ENCODE data around the gene OSM.

The OSM gene

DNA sequence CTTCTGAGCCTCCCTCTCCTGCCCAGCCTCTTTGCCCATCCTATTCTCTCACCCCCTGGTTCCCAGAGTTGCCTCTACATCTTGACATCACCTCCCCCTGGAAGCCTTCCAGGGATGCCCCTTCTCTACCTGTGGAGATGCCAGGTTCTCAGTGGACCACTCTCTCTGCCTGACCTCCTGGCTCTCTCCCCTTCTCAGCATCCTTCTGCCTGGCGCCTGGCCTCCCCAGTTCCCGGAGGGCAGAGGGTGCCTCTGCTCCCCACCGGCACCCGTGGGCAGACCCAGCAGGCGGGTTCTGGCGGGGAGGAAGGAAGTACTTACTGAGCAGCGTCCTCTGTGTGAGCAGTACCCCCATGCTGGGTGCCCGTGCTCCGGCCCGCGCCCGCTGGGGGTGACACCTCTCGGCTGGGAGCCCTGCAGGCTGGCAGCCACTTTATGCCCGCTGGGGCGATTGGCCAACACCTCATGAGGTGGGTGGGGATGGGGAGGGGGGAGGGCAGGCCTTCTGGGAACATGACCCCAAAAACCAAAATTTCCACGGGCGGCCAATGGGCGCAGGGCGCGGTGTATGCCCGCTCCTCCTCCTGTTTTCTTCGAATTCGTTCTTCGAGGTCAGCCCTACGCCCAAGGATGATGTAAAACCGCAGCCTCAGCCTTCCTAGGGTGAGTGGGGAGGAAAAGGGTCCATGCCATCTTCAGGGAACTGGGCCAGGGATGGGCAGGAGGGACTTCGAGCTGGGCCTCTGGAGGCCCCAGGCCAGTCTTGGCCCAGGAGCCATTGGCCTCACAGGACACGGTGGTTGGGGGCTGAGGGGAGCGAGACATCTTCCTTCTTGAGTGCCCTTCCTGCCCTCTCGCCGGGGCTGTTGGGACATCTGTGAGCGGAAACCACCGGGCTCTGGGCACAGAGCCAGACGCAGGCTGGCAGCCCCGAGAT, at the start of gene OSM:
Gene OSM (minus strand): TSS at position 407 of the 937 bp plus-strand sequence. CDS start 52 bp downstream, at position 355.
- DNase-seq (ENCODE audit: low spot score) = no peak

DNA sequence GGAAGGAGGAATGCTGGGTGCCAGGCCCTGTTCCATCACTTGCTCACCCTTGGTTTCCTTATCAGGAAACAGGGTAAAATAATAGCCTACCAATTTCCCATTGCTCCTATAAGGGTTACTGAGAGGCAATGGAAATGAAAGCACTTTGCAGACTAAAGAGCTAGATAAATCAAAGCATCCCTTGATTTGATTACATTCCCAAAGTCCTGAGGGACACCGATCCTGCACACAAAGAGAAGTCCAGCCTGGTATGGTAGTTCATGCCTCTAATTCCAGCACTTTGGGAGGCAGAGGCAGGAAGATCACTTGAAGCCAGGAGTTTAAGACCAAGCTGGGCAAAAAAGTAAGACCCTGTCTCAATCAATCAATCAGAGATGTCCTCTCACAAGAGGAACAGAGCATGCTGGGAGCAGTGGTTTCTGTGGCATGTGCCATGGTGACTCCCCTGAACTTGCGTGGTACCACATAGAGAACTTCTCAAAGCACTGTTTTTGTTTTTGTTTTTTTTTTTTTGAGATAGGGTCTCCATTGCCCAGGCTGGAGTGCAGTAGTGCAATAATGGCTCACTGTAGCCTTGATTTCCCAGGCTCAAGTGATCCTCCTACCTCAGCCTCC, 49.4 kb upstream of the OSM start:
- no peak for DNase-seq (ENCODE audit: low spot score)

DNA sequence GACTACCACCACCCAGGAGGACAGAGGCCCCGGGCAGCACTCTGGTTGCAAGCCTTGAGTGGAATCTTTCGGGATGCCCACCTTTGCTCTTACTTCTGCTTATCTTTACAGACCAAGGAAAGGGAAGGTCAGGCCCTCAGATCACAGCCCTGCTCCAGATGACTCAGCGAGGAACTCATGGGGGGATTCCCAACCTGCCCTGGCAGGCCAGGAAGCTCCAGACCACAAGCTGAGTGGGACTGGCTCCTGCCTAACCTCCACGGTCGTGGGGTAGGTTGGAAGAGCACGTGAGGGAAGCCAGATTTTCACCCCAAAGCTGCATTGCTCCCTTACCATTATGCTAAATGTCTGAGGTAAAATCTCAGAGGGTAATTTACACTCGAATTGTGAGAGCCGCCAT, 48.3 kb upstream of the OSM start:
- no peak for DNase-seq (ENCODE audit: low spot score)

DNA sequence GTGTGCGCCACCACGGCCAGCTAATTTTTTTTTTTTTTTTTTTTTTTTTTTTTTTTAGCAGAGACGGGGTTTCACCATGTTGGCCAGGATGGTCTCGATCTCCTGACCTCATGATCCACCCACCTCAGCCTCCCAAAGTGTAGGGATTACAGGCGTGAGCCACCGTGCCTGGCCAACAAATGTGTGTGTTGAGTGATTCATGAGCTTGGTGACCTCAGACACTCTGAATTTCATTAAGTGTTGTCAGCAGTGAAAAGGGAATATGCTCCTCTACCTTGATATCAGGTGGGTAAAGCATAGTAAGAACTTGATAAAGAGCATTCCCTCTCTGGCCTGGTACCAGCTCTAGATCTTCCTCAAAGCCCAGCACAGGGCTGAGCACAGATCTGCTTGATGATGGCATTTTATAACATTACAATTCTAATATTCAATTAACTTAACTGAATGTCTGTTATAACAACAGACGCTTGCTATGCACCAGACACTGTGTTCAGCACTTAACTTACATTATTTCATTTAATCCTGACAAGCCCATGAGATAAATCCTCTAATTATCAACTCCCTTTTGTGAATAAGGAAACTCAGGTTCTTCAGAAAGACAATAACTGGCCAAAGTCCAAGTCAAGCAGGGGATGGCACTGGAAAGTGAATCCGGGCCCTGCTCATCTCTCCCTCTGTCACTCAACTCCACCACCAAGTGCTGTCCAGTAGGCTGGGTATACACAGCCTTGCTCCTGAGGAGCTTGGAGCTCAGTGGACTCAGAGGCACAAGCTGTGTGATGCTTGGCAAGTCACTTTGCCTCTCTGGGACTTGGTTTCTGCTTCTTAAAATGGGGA, 47.1 kb upstream of the OSM start:
- no peak for DNase-seq (ENCODE audit: low spot score)

DNA sequence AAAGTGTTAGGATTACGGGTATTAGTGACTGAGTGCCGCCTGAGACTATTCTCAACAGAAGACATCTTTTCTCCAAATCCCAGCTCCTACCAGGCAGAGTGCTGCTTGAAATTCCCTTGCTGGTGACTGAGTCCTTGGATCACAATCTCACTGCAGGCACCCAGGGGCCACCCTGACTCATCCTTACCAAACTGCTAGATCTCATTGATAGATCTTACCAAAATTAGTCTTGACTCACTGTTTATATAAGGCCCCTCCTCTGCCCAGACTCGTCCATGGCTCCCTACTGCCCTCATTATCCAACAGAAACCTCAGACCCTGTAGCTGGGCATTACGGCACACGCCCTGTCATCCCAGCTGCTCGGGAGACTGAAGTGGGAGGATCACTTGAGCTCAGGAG, 45.4 kb upstream of the OSM start:
- DNase-seq (ENCODE audit: low spot score) = no peak

DNA sequence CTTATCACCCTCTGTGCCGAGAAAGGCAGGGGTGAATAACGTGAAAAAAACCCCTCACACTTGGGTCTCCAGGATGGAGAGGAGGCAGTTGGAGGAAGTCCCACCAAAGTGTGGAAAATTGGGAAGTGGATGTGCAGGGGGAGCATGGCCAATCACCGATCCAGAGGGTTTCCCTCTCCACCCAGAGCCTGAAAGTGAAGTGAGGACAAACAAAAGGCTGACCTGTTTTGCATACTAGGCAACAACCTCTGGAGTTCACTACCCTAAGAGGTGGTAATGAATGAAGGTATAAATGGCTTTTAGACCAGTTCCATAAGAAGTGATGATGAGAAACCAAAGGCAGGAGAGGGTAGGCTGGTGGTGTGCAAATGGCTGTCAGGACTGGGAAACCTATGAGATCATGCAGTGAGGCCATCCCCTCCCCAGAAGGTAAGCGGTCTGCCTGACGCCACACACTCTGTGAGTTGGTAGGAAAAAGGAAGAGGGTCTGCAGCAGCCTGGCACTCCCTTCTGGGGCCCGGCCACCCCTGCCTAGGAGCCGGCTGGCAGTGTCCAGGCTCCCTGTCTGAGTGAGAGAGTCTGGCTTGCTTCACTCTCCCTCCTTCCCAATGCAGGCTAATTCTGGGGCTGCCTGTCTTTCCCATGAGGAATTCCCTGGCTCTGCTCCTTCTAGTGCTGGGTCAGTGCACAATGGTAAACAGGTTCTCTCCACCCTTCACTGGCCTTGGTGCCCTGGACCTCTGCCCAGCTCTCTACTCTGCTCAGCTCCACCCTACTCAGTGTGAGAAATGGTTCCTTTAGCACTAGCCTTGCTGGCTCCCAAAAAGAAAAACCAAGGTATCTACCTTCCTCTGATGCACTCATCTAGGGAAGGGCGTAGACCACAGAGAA, 44.5 kb upstream of the OSM start:
- DNase-seq (ENCODE audit: low spot score) = no peak

DNA sequence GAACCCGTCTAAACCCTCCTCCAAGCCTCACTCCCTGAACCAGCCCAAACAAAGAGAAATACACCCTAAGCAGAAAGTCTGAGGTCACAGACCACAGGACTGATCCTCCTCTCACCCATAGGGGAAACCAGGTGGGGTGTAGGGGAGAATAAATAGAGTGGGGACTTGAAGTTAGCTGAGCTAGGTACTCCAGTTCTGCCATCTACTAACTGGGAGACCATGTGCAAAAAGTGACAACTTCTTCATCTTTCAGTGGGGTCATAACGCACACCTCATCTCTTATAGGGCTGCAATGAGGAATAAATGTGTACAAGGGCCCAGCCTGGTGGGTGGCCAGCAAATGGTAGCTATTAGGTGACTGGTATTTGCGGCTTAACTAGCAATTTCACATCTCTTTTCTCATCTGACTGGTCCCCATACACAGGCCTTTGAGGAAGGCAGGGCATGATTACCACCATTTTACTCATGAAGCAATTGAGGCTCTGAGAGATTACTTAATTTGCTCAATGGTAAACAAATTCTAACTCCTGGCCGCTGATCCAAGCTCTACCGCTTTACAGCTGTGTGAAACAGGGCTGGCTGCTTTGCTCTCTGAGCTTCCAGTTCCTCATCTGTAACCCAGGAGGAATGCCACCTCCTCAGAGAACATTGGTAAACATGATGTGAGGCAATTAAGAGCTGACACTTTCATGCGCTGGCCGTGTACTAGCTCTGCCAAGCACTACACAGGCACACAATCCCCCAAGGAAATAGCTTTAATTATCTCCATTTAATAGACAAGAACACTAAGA, 43.5 kb upstream of the OSM start:
- no peak for DNase-seq (ENCODE audit: low spot score)

DNA sequence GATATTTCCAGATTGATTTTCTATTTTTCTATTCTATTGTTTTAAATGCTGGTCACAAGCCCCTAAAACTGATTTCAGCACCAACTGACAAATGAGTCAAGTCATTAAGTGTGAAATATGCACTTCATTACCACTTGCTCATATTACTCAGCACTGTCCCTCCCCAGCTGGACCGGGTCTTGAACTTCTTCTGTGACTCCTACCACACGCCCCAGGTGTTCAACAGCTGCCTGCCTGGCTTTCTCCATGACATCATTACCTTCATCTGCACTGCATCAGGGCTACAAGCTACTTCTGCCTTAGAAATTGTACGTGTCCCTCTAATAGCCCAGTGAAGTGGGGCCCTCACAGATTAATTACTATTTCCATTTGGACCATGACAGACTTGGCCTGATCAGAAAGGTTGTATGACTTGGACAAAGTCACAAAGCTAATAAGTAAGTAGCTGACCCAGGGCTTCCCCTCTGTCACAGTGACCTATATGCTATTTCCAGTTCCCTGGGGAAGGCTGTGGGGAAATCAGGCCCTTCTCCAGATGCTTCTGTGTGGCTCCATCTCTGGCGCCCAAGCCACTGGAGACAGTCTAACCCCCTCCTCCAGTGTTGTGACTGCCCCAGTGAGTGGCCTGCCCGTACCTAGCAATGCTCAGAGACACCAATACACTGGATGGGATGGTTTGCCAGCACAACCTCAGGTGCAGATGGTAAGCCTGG, 42.0 kb upstream of the OSM start:
- no peak for DNase-seq (ENCODE audit: low spot score)

DNA sequence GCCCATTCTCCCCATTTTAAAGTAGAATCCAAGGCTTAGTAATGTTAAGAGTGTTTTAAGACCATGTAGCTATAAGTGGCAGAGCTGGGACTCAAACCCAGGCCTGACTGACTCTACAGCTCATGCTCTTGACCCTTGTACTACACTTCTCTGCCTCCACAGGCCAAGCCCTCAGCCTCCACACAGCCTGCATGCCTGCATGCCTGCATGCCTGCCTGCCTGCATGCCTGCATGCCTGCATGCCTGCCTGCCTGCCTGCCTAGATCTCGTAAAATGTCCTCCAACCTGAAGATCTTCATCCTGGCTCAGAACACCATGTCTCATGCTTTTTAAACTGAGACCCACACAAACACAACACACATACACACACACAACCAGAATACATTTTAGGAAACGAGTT, 41.4 kb upstream of the OSM start:
- no peak for DNase-seq (ENCODE audit: low spot score)

DNA sequence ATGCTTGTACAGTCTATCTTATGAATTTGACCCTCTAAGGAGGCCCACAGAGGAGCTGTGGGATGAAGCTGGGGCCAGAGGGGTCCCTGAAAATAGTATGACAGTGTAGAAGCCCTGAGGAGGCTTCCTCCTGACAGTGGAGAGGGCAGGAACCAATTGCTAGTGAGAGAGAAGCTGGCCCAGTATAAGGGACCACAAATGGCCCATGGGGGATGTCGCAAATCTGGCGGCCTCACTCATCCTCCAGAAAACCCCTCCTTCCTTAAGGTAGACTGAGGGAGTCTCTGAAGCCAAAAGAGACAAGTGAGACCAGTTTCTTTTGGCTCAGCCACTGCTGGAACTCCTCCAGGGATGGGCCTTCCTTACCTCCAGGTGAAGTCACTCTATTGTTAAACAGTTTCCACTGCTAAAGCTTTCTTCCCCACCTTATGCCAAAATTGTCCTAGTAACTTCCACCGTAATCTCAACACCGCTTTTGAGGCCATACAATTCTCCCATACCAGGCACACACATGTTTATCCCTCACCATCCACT, 40.5 kb upstream of the OSM start:
- DNase-seq (ENCODE audit: low spot score) = no peak

DNA sequence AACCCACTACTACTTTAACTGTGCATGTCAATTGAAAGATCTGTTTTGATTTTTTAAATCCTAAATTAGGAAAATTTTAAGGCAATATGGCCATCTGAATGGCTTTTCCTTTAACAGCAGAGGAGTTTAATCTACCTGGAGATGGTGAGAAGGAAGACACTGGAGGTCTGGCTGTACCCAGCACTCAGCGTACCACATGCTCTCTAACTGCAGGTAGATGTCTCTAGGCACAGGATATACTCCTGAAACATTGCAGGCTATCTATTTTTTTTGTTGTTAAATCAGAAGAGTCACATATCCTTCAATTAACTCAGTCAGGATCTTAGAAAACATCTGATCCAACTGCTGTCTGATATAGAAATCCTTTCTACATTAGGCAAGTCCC, 40.0 kb upstream of the OSM start:
- DNase-seq (ENCODE audit: low spot score) = no peak

DNA sequence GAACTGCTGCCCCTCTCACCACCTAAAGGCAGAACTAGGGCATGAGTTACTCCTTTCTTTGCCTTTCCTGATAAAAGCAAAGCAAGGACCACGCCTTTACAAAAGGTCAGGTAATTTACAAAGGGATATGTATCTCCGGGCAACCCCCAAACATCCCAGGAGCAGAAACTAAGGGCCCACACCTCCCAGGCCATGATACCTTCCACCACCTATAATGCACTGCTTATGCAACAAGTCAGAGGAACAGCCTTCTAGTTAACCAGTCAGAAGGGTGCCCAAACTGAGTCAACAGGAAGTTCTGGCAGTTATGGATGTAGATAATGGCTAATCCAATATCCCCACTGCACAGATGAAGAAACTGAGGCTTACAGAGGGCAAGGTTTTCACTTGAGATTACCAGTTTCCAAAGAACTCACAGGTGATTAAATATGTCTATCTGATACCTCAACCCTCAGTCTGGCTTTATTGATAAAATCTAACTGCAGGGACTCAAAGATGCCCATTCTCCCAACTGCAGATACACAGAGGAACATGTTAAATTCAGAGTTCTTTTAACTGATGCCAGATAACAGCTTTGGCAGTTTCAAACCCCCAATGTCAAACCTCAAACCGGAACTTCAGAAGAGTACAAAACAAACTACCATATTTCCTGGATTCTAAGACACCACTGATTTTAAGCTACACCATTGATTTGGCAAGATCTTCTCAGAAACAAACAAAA, 39.4 kb upstream of the OSM start:
- no peak for DNase-seq (ENCODE audit: low spot score)

DNA sequence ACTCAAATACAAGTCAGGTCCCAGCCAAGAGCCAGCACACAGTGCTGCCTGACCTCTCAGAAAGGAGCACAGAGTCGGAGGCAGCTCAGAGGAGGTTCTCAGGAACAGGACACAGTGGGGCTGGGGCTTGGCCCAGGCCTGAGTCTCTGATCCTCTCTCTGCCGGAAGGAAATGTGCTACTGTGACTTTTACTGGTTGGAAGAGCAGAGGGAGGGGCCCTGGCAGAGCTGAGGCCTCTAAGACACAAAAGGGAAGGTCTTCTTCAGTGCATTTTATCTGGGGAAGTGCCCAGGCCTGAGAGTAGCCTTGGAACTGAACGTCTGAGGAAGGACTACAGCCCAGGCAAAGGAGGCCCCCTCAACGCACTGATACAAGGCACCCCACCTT, 38.9 kb upstream of the OSM start:
- no peak for DNase-seq (ENCODE audit: low spot score)

DNA sequence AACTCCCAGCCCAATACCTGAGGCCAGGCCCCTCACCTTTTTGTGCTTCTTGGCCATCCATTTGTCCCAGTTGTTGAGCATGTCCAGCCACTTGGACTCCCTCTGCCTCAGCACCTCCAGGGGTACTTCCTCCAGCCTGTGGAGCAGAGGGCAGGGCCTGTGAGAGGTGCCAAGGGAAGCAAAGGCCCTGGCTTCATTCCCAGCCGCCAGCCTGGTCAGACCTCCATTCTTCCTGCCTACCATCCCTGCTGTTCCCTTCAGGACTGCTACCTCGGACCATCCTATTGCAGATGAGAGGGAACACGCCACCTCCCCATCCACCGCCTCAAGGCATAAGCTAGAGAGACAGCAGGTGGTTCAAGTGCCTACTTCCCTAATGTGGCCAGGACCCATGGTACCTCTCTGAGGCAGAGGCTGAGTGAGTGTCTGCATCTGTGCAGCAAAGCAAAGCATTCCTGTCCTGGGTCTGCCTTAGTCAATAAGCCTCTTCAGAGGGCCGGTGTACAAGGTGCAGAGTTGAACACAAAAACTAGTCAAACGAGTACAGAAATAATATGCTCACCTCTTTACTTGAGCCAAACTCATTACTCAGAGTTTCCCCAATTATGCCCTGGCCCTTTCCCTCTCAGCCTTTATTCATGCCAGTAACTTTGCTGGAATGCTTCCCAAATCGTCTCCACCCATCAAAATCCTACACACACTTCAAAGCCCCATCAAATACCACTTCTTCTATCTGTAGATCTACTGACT, 38.0 kb upstream of the OSM start:
- no peak for DNase-seq (ENCODE audit: low spot score)

DNA sequence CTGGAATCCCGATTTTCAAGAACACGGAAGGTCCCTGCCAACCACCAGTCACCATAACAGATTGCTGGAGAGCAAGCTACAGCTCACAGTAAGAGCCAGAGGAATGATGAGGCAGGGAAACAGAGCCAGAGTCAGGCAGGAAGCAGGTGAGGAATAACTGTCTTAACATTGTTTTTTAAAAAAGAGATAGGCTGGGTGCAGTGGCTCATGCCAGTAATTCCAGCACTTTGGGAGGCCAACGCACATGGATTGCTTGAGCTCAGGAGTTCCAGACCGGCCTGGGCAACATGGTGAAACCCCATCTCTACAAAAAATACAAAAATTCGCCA, 36.1 kb upstream of the OSM start:
- DNase-seq (ENCODE audit: low spot score) = no peak

DNA sequence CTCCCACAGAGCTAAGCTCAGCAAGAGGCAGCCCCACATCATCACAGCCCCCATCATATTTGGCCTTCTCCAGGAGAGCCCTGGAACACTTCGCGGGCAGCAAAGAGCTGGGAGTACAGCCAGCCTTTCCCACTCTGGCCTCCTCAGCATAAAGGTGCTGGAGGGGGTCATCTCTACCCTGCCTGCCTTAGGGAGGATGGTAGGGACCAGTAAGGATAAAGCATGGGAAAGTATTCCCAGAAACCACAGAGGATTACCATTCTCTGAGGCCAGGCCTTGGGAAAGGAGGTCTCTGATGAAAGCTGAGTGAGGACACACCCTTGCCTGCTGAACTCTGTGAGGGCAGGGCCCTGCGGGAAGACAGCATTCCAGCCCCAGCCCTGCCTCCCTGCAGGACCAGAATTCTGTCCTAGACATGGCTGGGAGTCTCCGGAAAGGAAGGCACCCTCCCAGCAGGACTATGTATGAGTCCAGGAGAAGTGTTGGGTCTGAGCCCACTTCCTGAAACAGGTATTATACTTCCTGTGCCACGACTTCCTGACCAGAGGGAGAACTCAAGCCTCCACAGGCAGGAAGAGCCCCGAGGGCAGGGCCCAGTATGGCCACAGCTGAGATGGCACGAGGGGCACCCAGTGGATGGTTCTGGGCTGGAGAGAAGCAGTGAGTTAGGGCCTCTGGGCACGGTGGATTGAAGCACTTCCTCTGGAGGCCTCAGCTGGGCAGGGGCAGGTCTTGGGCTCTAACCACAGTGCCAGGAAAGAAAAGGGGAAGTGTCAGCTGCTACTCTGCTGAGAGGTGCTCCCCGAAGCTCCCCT, 35.6 kb upstream of the OSM start:
- no peak for DNase-seq (ENCODE audit: low spot score)

DNA sequence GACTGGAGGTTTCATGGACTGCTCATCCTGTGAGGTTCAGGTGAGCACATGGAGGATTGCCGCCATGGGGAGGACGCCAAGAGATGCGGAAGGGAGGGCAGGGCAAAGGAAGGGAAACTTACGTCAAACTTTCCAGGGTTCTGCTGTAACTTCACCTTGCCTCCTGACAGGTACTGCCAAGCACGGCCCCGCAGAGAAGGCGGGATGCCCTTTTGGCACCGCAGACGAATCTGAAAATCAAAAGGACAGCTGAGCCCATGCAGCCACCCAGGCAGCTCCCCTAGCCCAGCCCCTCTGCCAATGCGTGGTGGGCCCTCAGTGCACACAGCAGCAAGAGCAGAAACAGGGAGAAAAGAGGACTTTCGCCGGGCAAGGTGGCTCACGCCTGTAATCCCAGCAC, 32.7 kb upstream of the OSM start:
- no peak for DNase-seq (ENCODE audit: low spot score)

Measured in COLO829 (cell line).